AG08395 (cell line): ENCODE data around the gene AQP5.

Experiments
- DNase-seq: peaks from one replicate; pipeline ENCODE4 v3.0.0; 2012; ENCODE audit warnings: mixed read lengths, low spot score

AQP5 gene

DNA sequence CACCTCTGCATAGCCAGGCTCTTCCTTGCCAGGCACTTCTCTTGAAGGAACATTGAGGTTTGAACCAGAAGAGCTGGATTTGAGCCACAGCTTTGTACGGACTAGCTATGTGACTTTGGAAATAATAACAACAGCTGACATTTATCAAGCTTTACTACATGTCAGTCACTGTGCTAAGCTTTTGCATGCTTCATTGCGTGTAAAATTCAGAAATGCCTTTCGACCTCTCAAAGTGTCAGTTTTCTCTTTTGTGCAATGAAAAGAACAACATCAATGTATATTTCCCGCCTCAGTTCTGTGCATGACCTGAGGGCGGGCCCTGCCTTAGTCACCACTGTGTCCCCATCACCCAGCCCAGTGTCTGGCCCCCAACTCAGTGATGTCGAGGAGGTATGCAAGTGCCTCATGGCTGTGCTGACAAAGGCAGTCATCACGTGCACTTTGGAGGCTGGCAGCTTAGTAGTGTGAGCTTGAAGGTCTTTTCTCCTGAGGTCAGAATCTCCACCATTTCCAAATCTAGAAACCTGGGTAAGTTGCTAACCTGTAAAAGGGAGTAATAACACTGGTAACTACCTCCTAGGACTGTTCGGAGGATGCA lies 29.0 kb upstream of the AQP5 start:
- DNase-seq = no peak

DNA sequence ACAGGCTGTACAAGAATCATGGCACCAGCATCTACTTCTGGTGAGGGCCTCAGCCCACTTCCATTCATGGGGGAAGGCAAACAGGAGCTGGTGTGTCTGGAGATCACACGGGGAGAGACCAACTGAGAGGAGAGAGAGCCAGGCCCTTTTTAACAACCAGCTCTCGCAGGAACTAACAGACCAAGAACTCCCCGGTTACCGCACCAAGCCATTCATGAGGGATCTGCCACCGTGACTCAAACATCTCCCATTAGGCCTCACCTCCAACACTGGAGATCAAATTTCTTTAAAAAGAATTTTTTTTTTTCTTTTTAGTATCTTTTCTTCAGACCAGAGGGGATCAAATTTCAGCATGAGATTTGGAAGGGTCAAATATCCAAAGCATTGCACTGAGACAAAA lies 27.9 kb upstream of the AQP5 start:
- DNase-seq = no peak

DNA sequence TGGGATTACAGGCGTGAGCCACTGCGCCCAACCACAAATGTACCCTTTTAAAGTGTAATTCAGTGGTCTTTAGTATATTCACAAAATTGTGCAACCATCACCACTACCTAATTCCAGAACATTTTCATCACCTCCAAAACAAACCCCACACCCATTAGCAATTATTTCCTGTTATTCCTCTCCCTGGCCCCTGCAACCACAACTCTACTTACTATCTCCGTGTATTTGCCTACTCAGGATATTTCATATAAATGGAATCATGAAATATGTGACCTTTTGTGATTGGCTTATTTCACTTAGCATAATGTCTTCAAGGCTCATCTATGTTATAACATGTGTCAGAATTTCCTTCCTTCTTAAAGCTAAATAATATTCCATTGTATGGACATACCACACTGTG lies 27.2 kb upstream of the AQP5 start:
- DNase-seq = no peak

DNA sequence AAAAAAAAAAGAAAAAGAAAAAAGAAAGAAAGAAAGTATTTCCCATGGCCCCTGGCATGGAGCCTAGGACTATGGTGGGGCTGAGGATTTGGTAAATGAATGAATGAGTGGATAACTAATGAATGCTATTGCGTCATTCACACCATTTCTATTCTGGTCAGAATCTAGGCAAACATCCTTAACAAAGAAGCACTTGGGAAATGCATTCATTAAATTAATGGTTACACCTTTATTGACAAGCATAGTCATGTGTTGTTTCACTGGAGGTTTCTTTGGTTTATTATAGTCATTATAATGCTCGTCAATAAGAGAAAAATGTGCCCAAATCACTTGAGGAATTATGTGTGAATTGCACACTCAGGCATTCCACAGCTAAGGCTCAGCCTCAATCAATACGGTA lies 24.7 kb upstream of the AQP5 start:
- DNase-seq = no peak

DNA sequence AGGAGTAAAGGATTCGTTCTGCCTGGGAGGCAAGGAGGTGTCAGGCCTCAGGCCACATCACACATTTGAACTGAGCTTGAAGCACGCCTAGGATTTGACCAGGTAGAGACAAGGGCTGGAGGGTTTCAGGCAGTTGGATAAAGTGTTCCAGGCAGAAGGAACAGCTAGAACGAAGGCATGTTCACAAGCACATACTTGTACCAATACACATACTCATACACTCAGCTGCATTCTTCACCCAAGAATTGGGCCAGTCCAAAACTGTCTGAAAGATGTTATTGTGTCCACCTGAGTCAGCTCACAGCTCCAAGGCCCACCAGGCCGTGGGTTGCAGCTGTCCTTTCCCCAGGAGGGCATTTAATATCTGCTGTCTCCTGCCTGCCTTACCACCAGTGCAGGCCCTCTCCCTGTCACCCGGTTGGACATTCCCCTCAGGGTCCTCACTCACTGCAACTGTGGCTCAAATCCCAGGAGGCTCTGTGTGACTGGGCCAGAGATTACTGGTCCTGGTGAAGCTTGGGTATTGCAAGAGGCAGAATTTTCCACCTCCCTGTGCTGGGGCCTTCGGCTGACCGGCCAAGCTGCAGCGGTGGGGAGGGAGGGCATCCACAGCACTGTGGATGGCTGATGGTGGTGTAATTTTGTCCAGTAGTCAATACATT lies 23.9 kb upstream of the AQP5 start:
- DNase-seq = no peak

DNA sequence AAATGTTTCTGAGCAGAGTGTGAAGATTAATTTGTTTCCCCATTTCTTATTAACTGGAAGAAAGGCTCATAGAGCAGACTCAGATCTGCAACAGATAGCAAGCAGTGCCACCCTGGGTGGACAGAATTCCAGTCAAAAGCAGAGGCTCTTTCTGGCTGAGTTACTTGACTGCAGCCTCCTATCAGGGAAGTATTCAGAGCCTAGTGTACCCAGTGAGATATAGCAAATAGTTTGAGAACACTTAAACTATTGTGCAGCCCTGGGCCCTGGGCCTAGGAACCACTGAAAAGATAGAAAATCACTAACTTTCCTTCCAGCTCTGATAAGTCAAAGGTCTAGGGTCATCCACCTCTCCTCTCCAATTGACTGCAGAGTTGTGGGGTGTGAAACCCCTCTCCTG lies 22.4 kb upstream of the AQP5 start:
- no peak for DNase-seq

DNA sequence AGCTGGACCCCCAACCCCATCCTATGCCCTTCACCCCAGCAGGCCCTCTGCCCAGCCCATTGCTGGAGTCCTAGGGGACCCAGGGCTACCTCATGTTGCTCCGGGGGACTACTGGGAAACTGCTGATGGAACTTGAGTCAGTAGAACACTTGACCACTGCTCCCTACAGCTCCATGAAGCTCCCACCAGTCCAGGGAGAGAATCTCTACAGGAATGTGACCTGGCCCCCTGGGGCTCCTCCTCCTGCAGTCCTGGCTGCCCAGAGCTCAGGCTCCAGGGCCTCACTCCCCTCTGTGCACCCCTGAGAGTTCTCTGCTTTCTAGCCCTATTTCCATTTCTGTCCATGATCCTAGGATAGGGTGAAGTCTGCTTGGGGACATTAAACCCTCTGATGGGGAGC lies 22.0 kb upstream of the AQP5 start:
- no peak for DNase-seq

DNA sequence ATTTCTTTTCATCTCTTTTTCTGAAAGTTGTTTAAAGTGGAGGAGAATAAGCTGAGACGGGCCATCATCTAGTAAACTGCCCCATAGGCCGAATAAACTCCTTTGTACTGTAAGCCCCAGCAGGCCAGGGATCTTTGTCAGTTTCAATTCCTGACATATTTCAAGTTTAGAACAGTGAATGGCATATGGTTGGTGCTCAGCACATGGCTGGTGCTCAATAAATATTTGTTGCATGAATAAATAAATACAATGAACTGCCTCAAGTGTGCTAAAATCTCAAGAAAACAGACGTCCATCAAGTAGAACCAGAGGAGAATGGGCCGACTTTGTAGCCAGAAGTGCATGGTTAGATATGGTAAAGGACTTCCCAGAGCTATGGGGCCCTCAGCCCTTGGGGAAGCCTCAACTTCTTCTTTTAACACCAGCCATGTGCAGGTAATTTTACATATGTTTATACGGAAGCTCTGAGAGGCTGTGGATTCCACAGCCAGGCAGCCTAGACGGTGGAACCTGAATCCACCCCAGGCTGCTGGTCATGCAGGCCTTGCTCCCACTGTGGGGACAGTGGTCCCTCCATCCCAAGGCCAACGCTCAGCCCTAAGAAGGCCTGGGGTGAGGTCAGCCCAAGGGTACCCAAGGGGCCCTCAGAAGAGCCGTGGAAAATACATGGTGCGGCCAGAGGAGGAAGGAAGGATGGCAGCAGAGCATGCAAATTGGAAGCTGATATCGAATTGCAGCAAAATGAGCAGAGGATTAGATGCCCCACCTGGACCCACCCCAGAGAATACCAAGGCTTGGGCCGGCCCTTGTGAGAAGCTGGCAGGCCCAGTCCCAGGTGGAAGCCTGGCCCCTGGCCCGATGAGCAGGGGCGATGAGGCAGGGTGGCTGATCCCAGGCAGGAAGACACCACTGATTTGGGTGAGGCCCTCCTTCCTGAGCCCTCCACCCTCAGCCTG lies 19.8 kb upstream of the AQP5 start:
- no peak for DNase-seq

DNA sequence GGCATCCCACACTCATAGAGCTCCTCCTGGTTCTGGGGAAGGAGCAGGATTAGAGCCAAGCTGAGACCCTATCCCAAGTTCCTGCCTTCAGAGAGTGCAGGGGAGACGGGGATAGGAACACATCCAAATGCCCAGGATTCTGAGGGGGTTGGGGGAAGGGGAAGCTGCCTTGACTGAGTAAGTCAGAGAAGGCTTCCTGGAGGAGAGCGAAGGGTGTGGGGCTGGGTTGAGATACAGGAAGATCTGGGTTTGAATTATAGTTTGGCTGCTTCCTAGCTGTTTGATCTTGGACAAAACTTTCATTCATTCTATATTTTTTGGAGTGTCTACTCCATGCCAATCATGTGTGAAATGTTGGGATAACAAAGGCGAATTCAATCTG lies 19.2 kb upstream of the AQP5 start:
- no peak for DNase-seq

DNA sequence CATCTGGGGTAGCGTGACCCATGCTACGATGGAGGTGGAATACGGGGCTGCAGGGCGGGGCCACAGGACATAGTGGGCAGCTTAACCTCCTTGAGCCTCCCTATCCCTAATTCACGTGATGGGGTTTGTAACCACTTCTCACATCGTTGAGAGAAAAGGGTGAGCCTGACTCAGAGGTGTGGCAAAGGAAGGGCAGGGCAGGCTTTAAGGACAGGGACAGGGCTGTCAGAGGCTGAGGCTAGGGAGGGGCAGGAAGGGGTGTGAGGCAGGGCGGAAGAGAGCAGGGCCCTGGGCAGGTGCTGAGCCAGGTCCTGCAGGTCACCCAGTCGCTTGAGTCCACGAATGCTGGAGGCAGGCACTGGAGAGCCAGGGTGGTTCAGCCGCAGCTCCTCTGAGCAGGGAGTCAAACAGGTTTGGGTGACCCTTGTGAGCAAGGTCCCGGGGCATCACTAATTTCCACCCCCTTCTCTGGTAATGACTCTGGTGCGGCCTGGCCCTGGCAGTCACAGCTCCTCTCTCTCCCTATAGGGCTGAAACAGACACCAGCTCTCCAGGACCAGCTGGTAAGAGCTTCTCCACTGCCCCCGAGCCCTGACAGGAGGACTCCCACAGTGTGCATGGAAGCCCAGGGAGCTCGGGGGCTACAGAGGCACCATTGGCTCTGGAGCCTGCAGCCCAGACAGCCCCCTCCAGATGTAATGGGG lies 18.6 kb upstream of the AQP5 start:
- no peak for DNase-seq

DNA sequence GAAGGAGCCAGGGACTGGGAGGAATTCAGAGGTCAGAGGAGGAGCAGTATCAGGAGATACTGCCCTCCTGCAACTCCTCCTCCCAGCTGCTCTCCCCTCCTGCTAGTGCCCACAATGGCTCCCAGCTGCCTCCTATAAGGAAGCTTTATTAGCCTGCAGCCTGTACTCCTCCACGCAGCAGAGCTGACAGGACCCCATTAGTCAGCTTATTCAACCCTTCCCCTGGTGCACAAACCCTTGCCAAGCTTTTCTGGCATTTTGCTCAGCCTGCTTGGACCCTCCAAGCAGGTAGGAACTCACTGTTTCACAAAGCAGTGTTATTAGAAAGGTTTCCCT lies 18.1 kb upstream of the AQP5 start:
- no peak for DNase-seq

DNA sequence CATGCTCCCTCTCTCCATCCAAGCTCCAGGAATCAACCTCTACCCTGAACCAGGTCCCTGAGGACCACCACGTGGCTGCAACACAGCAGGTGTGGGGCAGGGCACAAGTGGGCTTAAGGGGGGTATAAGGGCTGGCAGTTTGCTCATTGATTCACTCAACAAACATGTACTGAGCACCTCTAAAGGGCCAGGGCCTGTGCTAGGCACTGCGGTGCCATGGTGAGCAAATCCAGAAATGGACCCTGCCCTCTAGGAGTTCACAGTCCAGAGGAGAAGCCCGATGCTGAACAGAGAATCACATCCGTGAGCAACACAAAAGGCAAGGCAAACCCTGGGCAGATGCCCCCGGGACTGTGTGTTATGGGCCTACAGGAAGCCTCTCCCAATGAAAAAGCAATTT lies 17.6 kb upstream of the AQP5 start:
- DNase-seq = no peak

DNA sequence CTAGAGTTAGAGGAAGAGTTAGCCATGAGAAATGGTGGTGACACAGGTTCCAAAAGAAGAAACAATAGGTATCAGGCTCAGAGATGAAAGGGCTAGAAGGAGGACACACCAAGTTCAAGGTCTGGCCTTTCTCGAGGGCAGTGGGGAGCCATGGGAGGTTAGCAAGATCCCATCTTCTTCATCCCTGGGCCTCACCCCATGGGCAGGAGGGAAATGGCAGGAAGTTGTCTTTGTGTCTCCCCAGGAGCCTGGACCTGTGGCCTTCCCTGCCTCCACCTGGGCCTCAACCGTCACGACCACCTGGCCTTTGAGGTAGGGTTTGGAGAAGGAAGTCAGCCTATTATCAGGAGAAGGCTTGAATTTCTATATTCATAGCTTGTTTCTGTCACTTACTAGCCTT lies 17.0 kb upstream of the AQP5 start:
- no peak for DNase-seq

DNA sequence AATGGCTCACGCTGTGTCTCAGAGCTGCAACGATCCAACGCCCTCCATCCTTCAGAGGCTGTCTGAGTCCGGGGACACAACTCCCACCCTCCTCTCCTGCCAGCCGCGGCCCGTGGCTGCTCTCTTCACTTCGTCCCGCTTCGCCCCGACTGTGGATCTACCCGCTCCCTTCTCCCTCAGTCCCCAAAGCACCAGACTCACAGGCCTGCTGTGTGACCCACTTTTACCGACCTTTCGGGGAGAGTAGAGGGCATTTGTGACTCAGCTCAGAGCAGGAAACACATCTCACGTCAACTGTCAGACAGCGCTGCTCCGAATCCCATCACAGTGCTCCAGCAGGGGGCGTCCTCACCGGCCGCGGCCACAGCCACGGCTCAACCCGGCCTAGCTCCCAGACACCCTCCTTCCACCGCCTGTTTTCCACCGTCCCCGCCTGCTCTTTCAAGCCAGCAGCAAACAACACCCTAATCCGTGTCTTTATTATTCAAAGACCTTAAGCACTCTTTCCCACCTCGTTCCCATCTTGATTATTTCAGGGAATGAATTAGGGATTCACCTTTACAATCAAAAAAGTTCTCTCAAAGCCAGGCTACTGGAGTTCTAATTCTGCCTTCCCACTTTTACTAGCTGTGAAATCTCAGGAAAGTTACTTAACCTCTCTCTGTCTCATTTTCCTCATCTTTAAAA lies 16.1 kb upstream of the AQP5 start:
- peak; percentile 91 for DNase-seq

DNA sequence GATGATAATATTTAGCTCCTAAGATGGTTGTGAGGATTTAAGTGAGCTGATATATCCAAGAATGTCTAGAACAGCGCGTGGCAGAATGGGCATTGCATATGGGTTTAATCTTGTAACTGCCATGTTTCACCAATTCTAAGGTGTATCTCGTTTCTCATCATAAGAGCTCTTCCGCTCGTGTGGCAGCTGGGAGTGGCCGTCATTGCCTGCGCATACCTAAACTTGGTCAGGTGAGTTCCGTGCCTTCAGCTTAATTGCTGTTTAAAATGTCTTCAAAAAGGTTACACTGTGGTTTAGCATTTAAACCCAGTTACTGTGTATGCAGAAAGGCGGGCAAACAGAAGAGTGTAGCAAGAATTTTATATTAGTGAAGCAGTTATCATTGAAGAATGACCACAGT lies 15.6 kb upstream of the AQP5 start:
- DNase-seq = no peak

DNA sequence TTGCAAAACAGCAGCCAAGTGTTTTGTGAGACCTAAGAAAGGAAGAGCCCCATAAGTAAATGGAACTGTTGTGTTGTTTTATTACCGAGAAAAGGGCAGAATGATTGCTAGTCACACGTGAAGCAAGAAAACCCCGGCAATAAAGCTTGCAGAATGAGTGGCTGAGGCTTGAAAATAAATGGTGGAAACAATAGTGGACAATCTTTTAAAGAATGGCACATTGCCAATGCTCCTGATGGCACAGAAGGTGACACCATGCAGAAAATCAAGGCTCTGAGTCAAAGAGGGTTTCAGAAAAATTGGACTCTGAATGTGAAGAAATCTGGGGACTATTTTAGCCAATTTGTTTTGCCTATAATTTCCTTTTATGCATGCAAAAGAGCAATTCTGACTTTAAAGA lies 15.2 kb upstream of the AQP5 start:
- DNase-seq = no peak

DNA sequence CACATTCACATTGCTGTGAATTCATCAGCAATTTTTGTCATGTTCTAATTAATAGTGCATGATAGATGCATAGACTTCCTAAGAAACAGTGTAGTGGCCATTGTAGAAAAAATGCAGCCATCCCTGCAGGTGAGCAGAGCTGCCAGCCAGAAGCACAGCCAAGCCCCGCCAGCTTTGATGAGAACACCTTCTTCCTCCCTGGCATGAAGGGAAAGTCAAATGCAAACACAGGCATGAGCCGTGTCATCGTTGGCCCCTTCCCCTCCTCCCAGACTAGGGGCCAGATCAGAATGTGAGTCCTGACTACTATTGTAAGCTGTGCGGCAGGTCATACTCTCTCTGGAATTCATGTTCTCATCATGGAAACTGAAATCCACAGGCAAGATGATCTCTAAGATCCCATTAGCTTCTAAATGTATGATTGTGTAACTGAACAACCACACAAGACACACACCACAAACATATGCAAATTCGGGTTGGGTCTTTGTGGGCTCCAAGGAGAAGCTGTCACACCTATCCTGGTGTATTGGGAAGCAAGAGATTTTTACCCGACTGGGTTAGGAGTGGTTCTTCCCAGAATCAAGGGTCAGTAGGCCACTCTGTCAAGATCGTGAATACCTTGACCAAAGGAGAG lies 14.0 kb upstream of the AQP5 start:
- no peak for DNase-seq

DNA sequence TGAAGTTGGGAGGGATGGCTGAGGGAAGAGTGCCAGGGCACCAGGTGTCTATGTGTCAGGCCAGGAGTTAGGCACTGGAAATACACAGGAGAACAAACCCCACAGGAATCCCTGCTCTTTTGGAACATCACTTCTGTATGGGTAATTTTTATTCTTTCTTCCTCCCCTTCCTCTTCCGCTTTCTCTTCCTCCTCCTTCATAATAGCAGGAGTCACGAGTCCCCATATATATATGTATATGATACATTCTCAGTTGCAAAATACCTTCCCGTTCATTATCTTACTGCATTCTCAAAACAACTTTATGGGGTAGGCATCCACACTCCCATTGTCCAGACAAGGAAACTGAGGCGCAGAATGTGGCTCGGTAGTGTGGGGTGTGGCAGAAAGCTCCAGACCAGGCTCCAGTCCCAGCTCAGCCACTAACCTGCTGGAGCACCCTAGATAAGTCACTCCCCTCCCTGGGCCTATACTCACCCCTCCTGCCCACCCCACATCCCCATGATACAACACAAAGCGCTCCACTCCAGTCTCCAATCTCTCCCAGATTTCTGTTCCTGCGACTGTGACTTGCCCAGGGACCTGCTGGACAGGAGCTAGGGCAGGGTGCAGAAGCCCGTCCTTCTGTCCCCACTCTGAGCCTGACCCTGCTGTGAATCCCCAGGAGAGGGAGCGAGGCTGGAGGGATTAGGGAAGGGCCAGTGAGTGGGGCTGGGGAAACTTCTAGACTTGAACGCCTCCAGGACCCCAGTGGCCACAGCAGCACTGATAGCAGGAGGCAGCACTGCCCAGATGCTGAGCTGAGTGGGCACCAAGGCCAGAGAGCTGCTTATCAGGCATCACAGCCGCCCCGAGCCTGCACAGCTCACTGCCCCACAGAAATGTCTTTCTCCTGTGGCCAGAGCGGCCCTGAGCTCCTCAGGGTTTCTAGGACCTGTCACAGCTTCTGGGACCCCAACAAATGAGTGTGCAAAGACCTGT lies 12.5 kb upstream of the AQP5 start:
- DNase-seq = no peak

DNA sequence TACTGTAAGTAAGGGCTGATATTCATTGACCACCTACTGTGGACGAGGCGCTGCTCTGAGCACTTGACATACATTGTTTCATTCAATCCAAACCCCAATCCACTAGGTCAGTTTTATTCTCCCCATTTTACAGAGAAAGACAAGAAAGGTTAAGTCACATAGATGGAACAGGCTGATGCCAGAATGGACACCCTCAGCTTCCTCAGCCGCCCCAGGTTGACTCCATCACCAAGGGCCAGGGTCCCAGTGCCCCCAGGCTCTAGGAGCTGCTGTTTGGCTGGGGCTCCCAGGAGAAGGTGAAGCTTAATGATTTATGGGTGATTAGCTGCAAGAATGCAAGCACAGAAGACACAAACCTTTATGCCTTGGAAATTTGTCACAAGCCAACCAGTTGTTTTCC lies 11.8 kb upstream of the AQP5 start:
- DNase-seq = no peak
